Esophagus muscularis mucosa (tissue), 4 donors: ENCODE results near the gene CD6.

Experiments
- EP300 ChIP-seq: sonication (generic); formaldehyde crosslinking; IDR thresholded peaks from one replicate; pipeline ENCODE4 v1.6.1; 2017; ENCODE audit warnings: antibody characterized with exemption
- POLR2A ChIP-seq: fragments of 450-650 bp; IDR thresholded peaks from one replicate; pipeline ENCODE4 v1.6.1; 2017; ENCODE audit warnings: antibody characterized with exemption, moderate library complexity, mild to moderate bottlenecking, low read depth
- TF ChIP-seq, protein P1 (sequence below), 3 experiments: fragments of 200-600 bp in 2 of 3; fragments of 450-650 bp in 1 of 3; sonication (generic) in 2 of 3; IDR thresholded peaks; one replicate each; pipeline ENCODE4 v1.5.1; 2017 to 2019; ENCODE audit warnings: antibody characterized with exemption in 3 of 3, mild to moderate bottlenecking in 2 of 3, moderate library complexity in 1 of 3

DNA sequence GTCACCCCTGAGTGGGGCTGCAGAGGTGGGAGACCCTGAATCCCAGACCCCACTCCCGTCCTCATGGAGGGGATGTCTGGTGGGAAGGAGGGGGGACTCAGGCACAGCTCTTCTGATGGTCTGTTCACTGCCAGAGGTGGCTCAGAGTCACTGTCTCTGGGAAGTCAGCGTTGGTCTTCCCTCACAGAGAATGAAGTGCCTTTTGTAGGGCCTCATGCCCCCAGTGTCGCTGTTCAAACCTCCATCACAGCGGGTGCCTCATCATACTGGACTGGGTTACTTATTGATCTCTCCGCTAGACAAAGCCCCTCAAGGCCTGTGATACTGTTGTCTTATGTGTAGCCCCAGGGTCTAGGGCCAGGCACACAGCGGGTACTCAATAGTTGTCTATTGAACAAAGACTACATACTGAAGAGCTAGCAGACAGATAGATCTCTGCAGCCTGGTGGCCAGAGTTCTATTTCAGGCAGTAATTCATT, 41.3 kb downstream of the CD6 start:
- TF ChIP-seq, protein P1, sequence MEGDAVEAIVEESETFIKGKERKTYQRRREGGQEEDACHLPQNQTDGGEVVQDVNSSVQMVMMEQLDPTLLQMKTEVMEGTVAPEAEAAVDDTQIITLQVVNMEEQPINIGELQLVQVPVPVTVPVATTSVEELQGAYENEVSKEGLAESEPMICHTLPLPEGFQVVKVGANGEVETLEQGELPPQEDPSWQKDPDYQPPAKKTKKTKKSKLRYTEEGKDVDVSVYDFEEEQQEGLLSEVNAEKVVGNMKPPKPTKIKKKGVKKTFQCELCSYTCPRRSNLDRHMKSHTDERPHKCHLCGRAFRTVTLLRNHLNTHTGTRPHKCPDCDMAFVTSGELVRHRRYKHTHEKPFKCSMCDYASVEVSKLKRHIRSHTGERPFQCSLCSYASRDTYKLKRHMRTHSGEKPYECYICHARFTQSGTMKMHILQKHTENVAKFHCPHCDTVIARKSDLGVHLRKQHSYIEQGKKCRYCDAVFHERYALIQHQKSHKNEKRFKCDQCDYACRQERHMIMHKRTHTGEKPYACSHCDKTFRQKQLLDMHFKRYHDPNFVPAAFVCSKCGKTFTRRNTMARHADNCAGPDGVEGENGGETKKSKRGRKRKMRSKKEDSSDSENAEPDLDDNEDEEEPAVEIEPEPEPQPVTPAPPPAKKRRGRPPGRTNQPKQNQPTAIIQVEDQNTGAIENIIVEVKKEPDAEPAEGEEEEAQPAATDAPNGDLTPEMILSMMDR (IDR thresholded peaks at IDR 0.05) = no peak
- no peak for TF ChIP-seq EP300
- TF ChIP-seq POLR2A = no peak
